Esophagus muscularis mucosa (tissue), 4 donors: ENCODE measurements around the gene AIF1L. TPM values are rescaled to one million over a fixed set of nuclear protein-coding genes. Genes with fewer than 3 reads are reported as not detected.
"Not testable (repeated sequence)": the region's sequence is repeated elsewhere in the genome, so short reads cannot be mapped to it uniquely, and the experiment has no call there.

Experiments
- DNase-seq: peaks from one replicate; pipeline ENCODE4 v3.0.0-alpha.2; 2017; ENCODE audit errors: extremely low spot score
- H3K27ac ChIP-seq, 4 donors: fragments of 200-600 bp; sonication (generic); replicated peaks in 1 of 4; 1 replicate in 3 of 4; 2 replicates in 1 of 4; pipeline ENCODE4 v1.5.1; 2016 to 2019; ENCODE audit warnings: mild to moderate bottlenecking in 1 of 4
- H3K27me3 ChIP-seq, 4 donors: fragments of 200-600 bp; sonication (generic); one replicate each; pipeline versions ENCODE4 v1.5.1 to v1.6.0; 2016 to 2019
- H3K36me3 ChIP-seq, 4 donors: fragments of 200-600 bp; sonication (generic); one replicate each; pipeline ENCODE4 v1.5.1; 2016 to 2019
- H3K4me1 ChIP-seq, 4 donors: fragments of 200-600 bp; sonication (generic); one replicate each; pipeline ENCODE4 v1.5.1; 2016 to 2019
- H3K4me3 ChIP-seq, 4 donors: fragments of 200-600 bp; sonication (generic); 1 replicate in 2 of 4; 2 replicates in 2 of 4; pipeline ENCODE4 v1.5.1; 2016 to 2019; ENCODE audit warnings: mild to moderate bottlenecking in 4 of 4, moderate library complexity in 1 of 4
- H3K9me3 ChIP-seq, 4 donors: fragments of 200-600 bp; sonication (generic); 1 replicate in 3 of 4; 2 replicates in 1 of 4; pipeline ENCODE4 v1.5.1; 2016 to 2019
- CTCF ChIP-seq, 3 experiments: fragments of 200-600 bp in 2 of 3; fragments of 450-650 bp in 1 of 3; sonication (generic) in 2 of 3; IDR thresholded peaks; one replicate each; pipeline ENCODE4 v1.5.1; 2017 to 2019; ENCODE audit warnings: antibody characterized with exemption in 3 of 3, mild to moderate bottlenecking in 2 of 3, moderate library complexity in 1 of 3
- EP300 ChIP-seq: sonication (generic); formaldehyde crosslinking; IDR thresholded peaks from one replicate; pipeline ENCODE4 v1.6.1; 2017; ENCODE audit warnings: antibody characterized with exemption
- POLR2A ChIP-seq: fragments of 450-650 bp; IDR thresholded peaks from one replicate; pipeline ENCODE4 v1.6.1; 2017; ENCODE audit warnings: antibody characterized with exemption, moderate library complexity, mild to moderate bottlenecking, low read depth
- POLR2AphosphoS5 ChIP-seq, 2 donors: sonication (generic); formaldehyde crosslinking; IDR thresholded peaks; one replicate each; pipeline ENCODE4 v1.6.1; 2017; ENCODE audit warnings: antibody characterized with exemption in 2 of 2
- WGBS: methylation state at CpG from one replicate; pipeline ENCODE4 v1.1.5; 2018; 5-methylcytosine and 5-hydroxymethylcytosine counted together
- intact Hi-C: fragments of 100-400 bp; cut with DNase I; formaldehyde crosslinking; loops from one replicate; pipeline ENCODE4 v1.15.1; 2023
- total RNA-seq, 4 donors: library from RNA; depleted of rRNA; stranded (reverse); fragments of >200 nt; gene quantifications; one replicate each; pipeline versions ENCODE4 v1.1.0 to v1.2.1, GENCODE V29; 2016

Gene AIF1L
- total RNA-seq, 4 donors from 2014 or later = 9.1 to 24.8 (median 19.3) TPM

- no peak for DNase-seq
- H3K27me3 ChIP-seq = no peaks in the 10 kb centered on the region
- no peaks in the 10 kb centered on the region for H3K4me1 ChIP-seq
- WGBS = 62% methylated on average over 5 of the region's 5 CpGs
- intact Hi-C loops = loop anchor here (10.0 kb wide), 1 partner anchor 1125 kb away; no protein-coding TSS in a partner anchor
- TF ChIP-seq POLR2A (no peak), POLR2AphosphoS5 (IDR thresholded peaks at IDR 0.05) (no peak), CTCF (IDR thresholded peaks at IDR 0.05) (no peak), EP300 (no peak)
- H3K4me3 ChIP-seq = no peak overlapping the region
- no peak overlapping the region for H3K27ac ChIP-seq
- peaks cover 81 to 100% (median 99%) of the 10 kb centered on the region in 4 donors for H3K36me3 ChIP-seq
- H3K9me3 ChIP-seq = no peaks in the 10 kb centered on the region
These were observed 53.3 kb downstream of the AIF1L start for GRCh38 chr9:131149688-131150053.

- H3K27ac ChIP-seq = no peak overlapping the region
- no peak for DNase-seq
- H3K27me3 ChIP-seq = no peaks in the 10 kb centered on the region
- no peak overlapping the region for H3K4me3 ChIP-seq
- no peak for TF ChIP-seq POLR2A
- TF ChIP-seq POLR2AphosphoS5 (IDR thresholded peaks at IDR 0.05) = no peak
- TF ChIP-seq CTCF (IDR thresholded peaks at IDR 0.05) = no peak
- no peak for TF ChIP-seq EP300
- peaks cover 55 to 100% (median 90%) of the 10 kb centered on the region in 4 donors for H3K36me3 ChIP-seq
- intact Hi-C loops = no loop called here
- no peaks in the 10 kb centered on the region for H3K4me1 ChIP-seq
- no peaks in the 10 kb centered on the region for H3K9me3 ChIP-seq
- 97% methylated on average over 4 of the region's 4 CpGs for WGBS
These were observed 57.3 kb downstream of the AIF1L start for GRCh38 chr9:131153595-131153994.

GRCh38 chr9:131158673-131159072, 62.3 kb downstream of the AIF1L start:
- H3K27me3 ChIP-seq, H3K9me3 ChIP-seq, H3K4me3 ChIP-seq, H3K27ac ChIP-seq, H3K4me1 ChIP-seq, DNase-seq, intact Hi-C loops: not testable (repeated sequence)
- WGBS = 100% methylated on average over 1 of the region's 1 CpG
- peaks cover 38 to 100% (median 89%) of the 10 kb centered on the region in 4 donors for H3K36me3 ChIP-seq

- intact Hi-C loops = no loop called here
- no peaks in the 10 kb centered on the region for H3K4me1 ChIP-seq
- H3K36me3 ChIP-seq = peaks cover 45 to 100% (median 88%) of the 10 kb centered on the region in 4 donors
- WGBS = 100% methylated on average over 1 of the region's 1 CpG
- no peaks in the 10 kb centered on the region for H3K27me3 ChIP-seq
- DNase-seq = no peak
- H3K27ac ChIP-seq = no peak overlapping the region
- H3K9me3 ChIP-seq = no peaks in the 10 kb centered on the region
- TF ChIP-seq EP300 = no peak
- no peak for TF ChIP-seq POLR2A
- no peak for TF ChIP-seq POLR2AphosphoS5 (IDR thresholded peaks at IDR 0.05)
- no peak for TF ChIP-seq CTCF (IDR thresholded peaks at IDR 0.05)
- no peak overlapping the region for H3K4me3 ChIP-seq
These were observed 64.2 kb downstream of the AIF1L start for GRCh38 chr9:131160416-131161112.

- TF ChIP-seq POLR2AphosphoS5 (IDR thresholded peaks at IDR 0.05) (no peak), POLR2A (no peak), EP300 (no peak), CTCF (IDR thresholded peaks at IDR 0.05) (no peak)
- Histone ChIP-seq H3K27me3 (no peaks in the 10 kb centered on the region), H3K9me3 (no peaks in the 10 kb centered on the region), H3K36me3 (peaks cover 45 to 100% (median 84%) of the 10 kb centered on the region in 4 donors), H3K4me1 (no peaks in the 10 kb centered on the region), H3K4me3 (no peak overlapping the region), H3K27ac (no peak overlapping the region)
- 91% methylated on average over 6 of the region's 6 CpGs for WGBS
- intact Hi-C loops = no loop called here
- DNase-seq = no peak
These were observed 65.3 kb downstream of the AIF1L start for GRCh38 chr9:131161585-131161984.
